ENCODE measurements around the gene NRP1. TPM values are rescaled to one million over a fixed set of nuclear protein-coding genes. Genes with fewer than 3 reads are reported as not detected.
A peak's percentile ranks its signal among the peaks of the same experiment; 100 is the strongest.

The NRP1 gene
- total RNA-seq, 4 donors from 2014 or later, result 3.1 to 27.7 (median 12.0) TPM

GRCh38 chr10:33150889-33151288 is 183.6 kb downstream of the NRP1 start:
- no peak overlapping the region for H3K4me3 ChIP-seq
- no peaks in the 10 kb centered on the region for H3K36me3 ChIP-seq
- peaks cover 0 to 14% (median 7%) of the 10 kb centered on the region in 3 donors for H3K4me1 ChIP-seq
- WGBS, 2 donors, result 89 to 90% methylated on average over 1 of the region's 1 CpG
- intact Hi-C loops (cut with DNase I), result loop anchor here (10.0 kb wide), 1 partner anchor 126 kb away; no protein-coding TSS in a partner anchor
- no peaks in the 10 kb centered on the region for H3K9me3 ChIP-seq
- no peak for DNase-seq
- H3K27ac ChIP-seq, result peak overlapping the region in 1 of 4 donors; percentile 44
- TF ChIP-seq POLR2A (IDR thresholded peaks at IDR 0.05), result no peak
- no peak for TF ChIP-seq CTCF (IDR thresholded peaks at IDR 0.05)
- H3K27me3 ChIP-seq, result no peaks in the 10 kb centered on the region

GRCh38 chr10:33150146-33150545 is 184.3 kb downstream of the NRP1 start:
- TF ChIP-seq CTCF (IDR thresholded peaks at IDR 0.05) (no peak), POLR2A (IDR thresholded peaks at IDR 0.05) (no peak)
- H3K4me1 ChIP-seq, result peaks cover 0 to 7% (median 4%) of the 10 kb centered on the region in 3 donors
- WGBS, 2 donors, result 50 to 51% methylated on average over 2 of the region's 2 CpGs
- DNase-seq, result no peak
- intact Hi-C loops (cut with DNase I), result loop anchor here (10.0 kb wide), 1 partner anchor 125 kb away; no protein-coding TSS in a partner anchor
- H3K27ac ChIP-seq, result no peak overlapping the region
- no peaks in the 10 kb centered on the region for H3K36me3 ChIP-seq
- H3K9me3 ChIP-seq, result no peaks in the 10 kb centered on the region
- no peaks in the 10 kb centered on the region for H3K27me3 ChIP-seq
- H3K4me3 ChIP-seq, result no peak overlapping the region

- Histone ChIP-seq H3K27me3 (no peaks in the 10 kb centered on the region), H3K4me1 (peaks cover 0 to 8% (median 0%) of the 10 kb centered on the region in 3 donors), H3K4me3 (no peak overlapping the region), H3K27ac (no peak overlapping the region), H3K36me3 (no peaks in the 10 kb centered on the region), H3K9me3 (no peaks in the 10 kb centered on the region)
- no peak for DNase-seq
- 81 to 86% methylated on average over 3 of the region's 3 CpGs for WGBS, 2 donors
- TF ChIP-seq POLR2A (IDR thresholded peaks at IDR 0.05), result no peak
- no peak for TF ChIP-seq CTCF (IDR thresholded peaks at IDR 0.05)
- intact Hi-C loops (cut with DNase I), result no loop called here
Observed at GRCh38 chr10:33147013-33147310, 187.5 kb downstream of the NRP1 start.

GRCh38 chr10:33146189-33147012 is 188.1 kb downstream of the NRP1 start:
- H3K4me3 ChIP-seq, result no peak overlapping the region
- intact Hi-C loops (cut with DNase I), result no loop called here
- H3K4me1 ChIP-seq, result peaks cover 0 to 8% (median 0%) of the 10 kb centered on the region in 3 donors
- no peak overlapping the region for H3K27ac ChIP-seq
- no peaks in the 10 kb centered on the region for H3K36me3 ChIP-seq
- H3K27me3 ChIP-seq, result no peaks in the 10 kb centered on the region
- DNase-seq, result no peak
- WGBS, 2 donors, result 92 to 93% methylated on average over 9 to 10 of the region's 10 CpGs
- TF ChIP-seq POLR2A (IDR thresholded peaks at IDR 0.05), result no peak
- no peak for TF ChIP-seq CTCF (IDR thresholded peaks at IDR 0.05)
- no peaks in the 10 kb centered on the region for H3K9me3 ChIP-seq

GRCh38 chr10:33145451-33146188 is 188.8 kb downstream of the NRP1 start:
- DNase-seq, result no peak
- no peak overlapping the region for H3K4me3 ChIP-seq
- H3K27me3 ChIP-seq, result no peaks in the 10 kb centered on the region
- H3K9me3 ChIP-seq, result no peaks in the 10 kb centered on the region
- H3K27ac ChIP-seq, result no peak overlapping the region
- H3K4me1 ChIP-seq, result peaks cover 0 to 8% (median 0%) of the 10 kb centered on the region in 3 donors
- TF ChIP-seq CTCF (IDR thresholded peaks at IDR 0.05) (no peak), POLR2A (IDR thresholded peaks at IDR 0.05) (no peak)
- intact Hi-C loops (cut with DNase I), result no loop called here
- H3K36me3 ChIP-seq, result no peaks in the 10 kb centered on the region
- 82 to 92% methylated on average over 4 to 7 of the region's 8 CpGs for WGBS, 2 donors
